ENCODE measurements around the gene TCERG1L. TPM values are rescaled to one million over a fixed set of nuclear protein-coding genes. Genes with fewer than 3 reads are reported as not detected.
"Not testable (repeated sequence)": the region's sequence is repeated elsewhere in the genome, so short reads cannot be mapped to it uniquely, and the experiment has no call there.

Gene TCERG1L, protein sequence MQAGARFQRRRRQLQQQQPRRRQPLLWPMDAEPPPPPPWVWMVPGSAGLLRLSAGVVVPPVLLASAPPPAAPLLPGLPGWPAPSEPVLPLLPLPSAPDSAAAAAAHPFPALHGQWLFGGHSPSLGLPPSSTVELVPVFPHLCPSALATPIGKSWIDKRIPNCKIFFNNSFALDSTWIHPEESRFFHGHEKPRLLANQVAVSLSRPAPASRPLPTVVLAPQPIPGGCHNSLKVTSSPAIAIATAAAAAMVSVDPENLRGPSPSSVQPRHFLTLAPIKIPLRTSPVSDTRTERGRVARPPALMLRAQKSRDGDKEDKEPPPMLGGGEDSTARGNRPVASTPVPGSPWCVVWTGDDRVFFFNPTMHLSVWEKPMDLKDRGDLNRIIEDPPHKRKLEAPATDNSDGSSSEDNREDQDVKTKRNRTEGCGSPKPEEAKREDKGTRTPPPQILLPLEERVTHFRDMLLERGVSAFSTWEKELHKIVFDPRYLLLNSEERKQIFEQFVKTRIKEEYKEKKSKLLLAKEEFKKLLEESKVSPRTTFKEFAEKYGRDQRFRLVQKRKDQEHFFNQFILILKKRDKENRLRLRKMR
- polyA plus RNA-seq (2012; ENCODE audit: insufficient read depth, insufficient read length), result not detected

- no peak for DNase-seq (ENCODE audit: low read depth, low spot score)
- H3K4me3 ChIP-seq (ENCODE audit: low read length), result no peak within 1 kb of the TSS
These were observed at the start of gene TCERG1L for GRCh38 chr10:131311661-131312477. Gene TCERG1L, minus strand, starts transcription at chr10:131311721. Its CDS starts 86 bp downstream, at chr10:131311635.

GRCh38 chr10:131358741-131359442 is 47.4 kb upstream of the TCERG1L start:
- DNase-seq (ENCODE audit: low read depth, low spot score), result no peak
- no peak overlapping the region for H3K4me3 ChIP-seq (ENCODE audit: low read length)

- no peak for DNase-seq (ENCODE audit: low read depth, low spot score)
- no peak overlapping the region for H3K4me3 ChIP-seq (ENCODE audit: low read length)
These were observed 44.9 kb upstream of the TCERG1L start for GRCh38 chr10:131356442-131356841.

- DNase-seq (ENCODE audit: low read depth, low spot score), result no peak
- H3K4me3 ChIP-seq (ENCODE audit: low read length), result no peak overlapping the region
These were observed 44.4 kb upstream of the TCERG1L start for GRCh38 chr10:131355881-131356280.

DNA sequence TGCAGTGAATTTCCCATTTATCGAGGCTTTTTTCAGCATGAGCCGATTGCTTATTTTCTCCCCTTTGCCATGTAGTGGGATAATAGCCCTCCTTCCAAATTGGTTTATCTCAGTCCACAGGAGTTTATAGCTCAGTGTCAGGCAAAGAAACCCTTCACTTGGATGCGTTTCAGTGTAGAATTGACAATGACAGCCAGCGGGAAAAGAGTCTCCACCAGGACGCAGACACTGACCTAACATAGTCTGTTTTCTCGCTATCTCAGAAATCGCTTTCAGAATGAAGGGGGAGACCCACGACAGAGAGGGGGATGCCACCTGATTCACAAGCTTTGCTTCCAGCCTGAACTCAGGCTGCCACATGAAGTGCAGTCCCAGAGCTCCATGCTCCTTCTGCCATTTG is 43.5 kb upstream of the TCERG1L start:
- no peak for DNase-seq (ENCODE audit: low read depth, low spot score)
- no peak overlapping the region for H3K4me3 ChIP-seq (ENCODE audit: low read length)

DNA sequence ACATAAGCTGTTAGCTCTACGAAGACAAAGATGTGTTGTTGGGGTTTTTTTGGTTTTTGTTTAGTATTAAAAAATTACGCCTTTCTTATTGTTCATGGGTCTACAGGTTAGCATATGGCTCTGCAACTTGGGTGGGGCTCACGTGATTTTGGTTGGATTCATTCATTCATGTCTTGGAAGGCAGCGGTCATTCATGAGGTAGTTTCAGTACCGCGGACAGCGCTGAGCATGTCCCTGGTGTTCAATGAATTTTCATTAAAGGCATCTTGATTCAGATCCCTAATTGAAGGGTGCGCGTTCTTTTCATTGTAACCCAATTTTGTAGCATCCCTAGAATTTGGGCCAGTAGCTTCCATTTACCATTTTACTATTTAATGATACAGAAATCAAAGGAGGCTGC is 42.9 kb upstream of the TCERG1L start:
- H3K4me3 ChIP-seq (ENCODE audit: low read length), result no peak overlapping the region
- DNase-seq (ENCODE audit: low read depth, low spot score), result peak; percentile 7

DNA sequence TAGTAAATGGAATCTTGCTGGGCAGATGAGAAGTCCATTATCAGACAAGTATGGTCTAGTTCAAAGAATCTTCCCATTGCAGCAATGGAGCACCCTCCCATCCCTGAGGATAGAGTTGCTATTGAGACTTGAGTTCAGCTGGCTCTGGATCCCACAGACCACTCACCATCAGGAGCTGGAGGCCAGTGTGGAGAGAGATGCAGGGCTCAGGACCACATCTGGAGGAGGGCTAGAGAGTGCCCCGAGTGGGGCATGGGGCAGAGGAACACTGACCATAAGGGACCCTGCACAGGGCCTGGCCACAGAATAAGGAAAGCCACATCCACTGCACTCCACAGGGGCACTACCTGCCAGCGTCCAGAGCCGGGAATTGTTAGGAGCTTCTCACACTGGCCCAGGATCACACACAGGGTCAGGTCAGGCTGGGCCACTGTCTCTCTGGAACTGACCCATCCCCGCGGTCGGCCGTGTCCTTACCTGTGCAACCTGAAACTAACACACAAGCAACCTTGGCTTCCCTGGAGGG is 41.3 kb upstream of the TCERG1L start:
- H3K4me3 ChIP-seq (ENCODE audit: low read length), result no peak overlapping the region
- no peak for DNase-seq (ENCODE audit: low read depth, low spot score)

DNA sequence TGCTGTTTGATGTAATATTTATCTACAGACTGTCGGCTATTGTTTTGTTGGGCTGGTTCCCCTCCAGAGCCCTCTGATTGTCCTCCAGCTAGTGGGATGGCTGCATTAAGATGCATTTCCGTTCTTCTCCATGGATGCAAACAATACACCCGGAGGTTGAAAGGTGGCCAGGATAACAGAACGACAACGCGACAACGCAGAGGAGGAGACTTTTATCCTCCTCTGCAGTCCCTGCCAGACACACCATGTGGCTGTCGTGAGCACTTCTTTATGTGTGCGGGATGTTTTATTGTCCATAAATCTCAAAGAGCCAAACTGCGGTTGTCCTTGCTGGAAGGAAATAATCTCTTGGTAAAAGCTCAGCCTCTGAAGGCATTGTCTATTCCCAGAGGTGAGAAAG is 39.1 kb upstream of the TCERG1L start:
- no peak overlapping the region for H3K4me3 ChIP-seq (ENCODE audit: low read length)
- no peak for DNase-seq (ENCODE audit: low read depth, low spot score)

- DNase-seq (ENCODE audit: low read depth, low spot score), result no peak
- H3K4me3 ChIP-seq (ENCODE audit: low read length), result no peak overlapping the region
These were observed 38.7 kb upstream of the TCERG1L start for GRCh38 chr10:131350245-131350644.

DNA sequence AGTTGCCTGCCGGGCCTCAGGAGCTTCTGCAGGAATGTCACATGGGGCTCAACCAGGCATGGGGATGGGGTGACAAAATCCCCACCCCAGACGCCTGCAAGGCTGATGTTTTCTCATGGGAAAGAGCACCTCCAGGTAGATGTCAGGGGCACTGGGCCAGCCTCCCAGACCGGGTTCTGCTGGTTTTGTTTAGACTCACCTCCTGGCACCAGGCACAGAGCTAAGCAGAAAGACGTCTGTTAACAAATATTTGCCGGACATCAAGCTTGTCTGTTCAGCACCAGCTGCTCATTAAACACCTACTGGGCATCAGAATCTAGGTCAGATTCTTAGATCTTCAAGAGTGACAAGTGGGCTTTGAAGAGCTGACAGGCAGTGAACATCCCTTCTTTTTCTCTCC is 34.9 kb upstream of the TCERG1L start:
- no peak for DNase-seq (ENCODE audit: low read depth, low spot score)
- no peak overlapping the region for H3K4me3 ChIP-seq (ENCODE audit: low read length)

GRCh38 chr10:131345691-131346090 is 34.2 kb upstream of the TCERG1L start:
- no peak overlapping the region for H3K4me3 ChIP-seq (ENCODE audit: low read length)
- no peak for DNase-seq (ENCODE audit: low read depth, low spot score)

- DNase-seq (ENCODE audit: low read depth, low spot score), result no peak
- no peak overlapping the region for H3K4me3 ChIP-seq (ENCODE audit: low read length)
These were observed 33.2 kb upstream of the TCERG1L start for GRCh38 chr10:131344747-131345146.

GRCh38 chr10:131337741-131338140 is 26.2 kb upstream of the TCERG1L start:
- H3K4me3 ChIP-seq (ENCODE audit: low read length), result no peak overlapping the region
- no peak for DNase-seq (ENCODE audit: low read depth, low spot score)

DNA sequence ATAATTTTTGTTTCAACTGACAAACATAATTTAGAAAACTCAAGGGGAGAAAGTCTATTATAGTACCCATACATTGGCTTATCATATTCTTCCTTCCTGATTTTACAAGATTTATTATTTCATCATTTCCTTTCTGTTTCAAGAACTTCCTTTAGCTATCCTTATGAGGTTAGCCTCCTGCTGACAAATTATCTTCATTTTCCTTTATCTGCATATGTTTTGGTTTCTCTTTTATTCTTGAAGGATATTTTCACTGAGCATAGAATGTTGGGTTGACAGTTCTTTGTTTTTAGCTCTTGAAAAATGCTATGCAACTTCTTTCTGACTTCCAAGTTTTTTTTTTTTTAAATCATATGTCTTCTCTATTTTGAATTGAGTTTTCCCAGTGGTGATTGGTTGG is 21.3 kb upstream of the TCERG1L start:
- no peak for DNase-seq (ENCODE audit: low read depth, low spot score)

GRCh38 chr10:131323880-131324279 is 12.4 kb upstream of the TCERG1L start:
- DNase-seq (ENCODE audit: low read depth, low spot score), result no peak
- H3K4me3 ChIP-seq (ENCODE audit: low read length), result no peak overlapping the region

More for the DNA sequence above, 21.3 kb upstream of the TCERG1L start:
- no peak overlapping the region for H3K4me3 ChIP-seq (ENCODE audit: low read length)

GRCh38 chr10:131323025-131323424 is 11.5 kb upstream of the TCERG1L start:
- DNase-seq (ENCODE audit: low read depth, low spot score), result no peak
- H3K4me3 ChIP-seq (ENCODE audit: low read length), result no peak overlapping the region

GRCh38 chr10:131322575-131322974 is 11.1 kb upstream of the TCERG1L start:
- H3K4me3 ChIP-seq (ENCODE audit: low read length); DNase-seq (ENCODE audit: low read depth, low spot score): not testable (repeated sequence)

GRCh38 chr10:131320860-131321604 is 9.5 kb upstream of the TCERG1L start:
- DNase-seq (ENCODE audit: low read depth, low spot score), result no peak

More at GRCh38 chr10:131320860-131321604, 9.5 kb upstream of the TCERG1L start:
- H3K4me3 ChIP-seq (ENCODE audit: low read length), result no peak overlapping the region
